Karpas-422 (cell line): ENCODE results near the gene RAD51B. TPM values are rescaled to one million over a fixed set of nuclear protein-coding genes. Genes with fewer than 3 reads are reported as not detected.

Source experiments
- DNase-seq: peaks from one replicate; pipeline ENCODE4 v3.0.0-alpha.2; 2015
- H2AFZ ChIP-seq: fragments of 200-600 bp; sonication (generic); 2 replicates; pipeline ENCODE4 v1.6.1; 2014; ENCODE audit warnings: antibody characterized with exemption, low read length, mixed read lengths
- H3K27ac ChIP-seq: fragments of 200-600 bp; sonication (generic); 2 replicates; pipeline ENCODE4 v1.5.1; 2014; ENCODE audit warnings: mild to moderate bottlenecking, low read length, moderate library complexity
- H3K27me3 ChIP-seq: fragments of 200-600 bp; sonication (generic); 2 replicates; pipeline ENCODE4 v1.6.1; 2014; ENCODE audit warnings: low read length, mixed read lengths
- H3K36me3 ChIP-seq: fragments of 200-600 bp; sonication (generic); 2 replicates; pipeline ENCODE4 v1.6.1; 2014; ENCODE audit warnings: low read length, mixed read lengths; ENCODE audit not compliant: insufficient read depth
- H3K4me1 ChIP-seq: fragments of 200-600 bp; sonication (generic); 2 replicates; pipeline ENCODE4 v1.6.1; 2014; ENCODE audit warnings: mild to moderate bottlenecking, low read length, mixed read lengths
- H3K4me2 ChIP-seq: fragments of 200-600 bp; sonication (generic); 2 replicates; pipeline ENCODE4 v1.6.1; 2014; ENCODE audit warnings: low read length, low read depth, mild to moderate bottlenecking; ENCODE audit not compliant: poor library complexity, severe bottlenecking
- H3K4me3 ChIP-seq: fragments of 200-600 bp; sonication (generic); 2 replicates; pipeline ENCODE4 v1.5.1; 2014; ENCODE audit warnings: mild to moderate bottlenecking, antibody characterized with exemption, low read length, mixed read lengths
- H3K79me2 ChIP-seq: fragments of 200-600 bp; sonication (generic); 2 replicates; pipeline ENCODE4 v1.6.1; 2014; ENCODE audit warnings: mild to moderate bottlenecking, low read length, mixed read lengths
- H3K9ac ChIP-seq: fragments of 200-600 bp; sonication (generic); 2 replicates; pipeline ENCODE4 v1.6.0; 2014; ENCODE audit warnings: low read length
- H3K9me2 ChIP-seq: fragments of 200-600 bp; sonication (generic), shearing (Covaris generic); replicated peaks from 2 replicates; pipeline ENCODE4 v1.6.0; 2014; ENCODE audit warnings: mild to moderate bottlenecking, low read length, moderate library complexity; ENCODE audit not compliant: insufficient read depth
- H3K9me3 ChIP-seq: fragments of 300-700, 200-600 bp; sonication (generic); 2 replicates; pipeline ENCODE4 v1.6.1; 2014; ENCODE audit warnings: low read length, mixed read lengths
- H4K20me1 ChIP-seq: fragments of 200-600 bp; sonication (generic); 2 replicates; pipeline ENCODE4 v1.6.1; 2014; ENCODE audit warnings: mild to moderate bottlenecking, antibody characterized with exemption, low read length, low read depth; ENCODE audit not compliant: insufficient read depth
- total RNA-seq: library from RNA; depleted of rRNA; stranded (reverse); fragments of >200 nt; shearing (Covaris generic); gene quantifications from 2 replicates; pipeline ENCODE4 v1.2.3, GENCODE V29; 2014; ENCODE audit warnings: low replicate concordance

RAD51B gene
- total RNA-seq, 1 experiment from 2014 or later, result 107 TPM

- no peak overlapping the region for H2AFZ ChIP-seq
- H3K9me3 ChIP-seq, result no peaks in the 10 kb centered on the region
- no peaks in the 10 kb centered on the region for H3K4me1 ChIP-seq
- H3K36me3 ChIP-seq, result peaks cover 58% of the 10 kb centered on the region
- H3K4me3 ChIP-seq, result no peak overlapping the region
- no peak overlapping the region for H3K9ac ChIP-seq
- H3K27me3 ChIP-seq, result no peaks in the 10 kb centered on the region
- H3K79me2 ChIP-seq, result no peaks in the 10 kb centered on the region
- no peak for DNase-seq
- no peak overlapping the region for H3K27ac ChIP-seq
- H4K20me1 ChIP-seq, result no peaks in the 10 kb centered on the region
- no peak overlapping the region for H3K4me2 ChIP-seq
- no peaks in the 10 kb centered on the region for H3K9me2 ChIP-seq
Measured at GRCh38 chr14:67787673-67788072, 31.9 kb upstream of the RAD51B start.

- Histone ChIP-seq H3K4me3 (no peak overlapping the region), H3K27me3 (no peaks in the 10 kb centered on the region), H3K4me2 (no peak overlapping the region), H3K36me3 (peaks cover 49% of the 10 kb centered on the region; the same call in 1 of the 2 replicates), H3K27ac (no peak overlapping the region), H4K20me1 (no peaks in the 10 kb centered on the region), H3K9me2 (no peaks in the 10 kb centered on the region), H3K4me1 (no peaks in the 10 kb centered on the region), H2AFZ (no peak overlapping the region), H3K9ac (no peak overlapping the region), H3K9me3 (no peaks in the 10 kb centered on the region), H3K79me2 (no peaks in the 10 kb centered on the region)
- DNase-seq, result no peak
Measured at GRCh38 chr14:67798731-67799130, 20.8 kb upstream of the RAD51B start.

- Histone ChIP-seq H4K20me1 (no peaks in the 10 kb centered on the region), H3K9me2 (no peaks in the 10 kb centered on the region), H3K36me3 (peaks cover 53% of the 10 kb centered on the region), H3K4me3 (no peak overlapping the region), H2AFZ (no peak overlapping the region), H3K27ac (no peak overlapping the region), H3K4me1 (no peaks in the 10 kb centered on the region), H3K79me2 (no peaks in the 10 kb centered on the region), H3K9me3 (no peaks in the 10 kb centered on the region), H3K4me2 (no peak overlapping the region), H3K9ac (no peak overlapping the region), H3K27me3 (no peaks in the 10 kb centered on the region)
- no peak for DNase-seq
Measured at GRCh38 chr14:67800743-67801142, 18.8 kb upstream of the RAD51B start.

- Histone ChIP-seq H3K9me3 (no peaks in the 10 kb centered on the region), H3K36me3 (peaks cover 52% of the 10 kb centered on the region), H3K9ac (no peak overlapping the region), H3K27me3 (no peaks in the 10 kb centered on the region), H2AFZ (no peak overlapping the region), H4K20me1 (no peaks in the 10 kb centered on the region), H3K79me2 (0 out of 2 replicates have a peak, but pooled peaks cover 3% of the 10 kb centered on the region), H3K4me1 (no peaks in the 10 kb centered on the region), H3K4me3 (no peak overlapping the region), H3K27ac (no peak overlapping the region), H3K9me2 (no peaks in the 10 kb centered on the region), H3K4me2 (no peak overlapping the region)
- DNase-seq, result no peak
Measured at GRCh38 chr14:67806246-67806645, 13.3 kb upstream of the RAD51B start.

GRCh38 chr14:67814821-67815220 is 4.8 kb upstream of the RAD51B start:
- Histone ChIP-seq H3K79me2 (peaks cover 36% of the 10 kb centered on the region), H4K20me1 (no peaks in the 10 kb centered on the region), H3K9ac (0 out of 2 replicates have a peak overlapping the region, but pooled peaks have one; percentile 76), H3K27ac (no peak overlapping the region), H3K4me1 (peaks cover 27% of the 10 kb centered on the region), H3K27me3 (no peaks in the 10 kb centered on the region), H3K4me2 (peak overlapping the region; percentile 98), H3K4me3 (peak overlapping the region; percentile 86; the same call in 1 of the 2 replicates), H3K36me3 (peaks cover 17% of the 10 kb centered on the region; the same call in 1 of the 2 replicates), H3K9me2 (no peaks in the 10 kb centered on the region), H2AFZ (no peak overlapping the region), H3K9me3 (no peaks in the 10 kb centered on the region)
- no peak for DNase-seq

- Histone ChIP-seq H3K79me2 (peaks cover 45% of the 10 kb centered on the region), H3K9me3 (no peaks in the 10 kb centered on the region), H3K4me3 (peak overlapping the region; percentile 86), H4K20me1 (no peaks in the 10 kb centered on the region), H3K36me3 (peaks cover 14% of the 10 kb centered on the region; the same call in 1 of the 2 replicates), H2AFZ (no peak overlapping the region), H3K27me3 (no peaks in the 10 kb centered on the region), H3K4me2 (peak overlapping the region; percentile 98), H3K4me1 (peaks cover 32% of the 10 kb centered on the region), H3K9me2 (no peaks in the 10 kb centered on the region), H3K27ac (no peak overlapping the region), H3K9ac (peak overlapping the region; percentile 76)
- no peak for DNase-seq
Measured at GRCh38 chr14:67815573-67816225, 3.9 kb upstream of the RAD51B start.

- H3K9ac ChIP-seq, result peak within 1 kb of the TSS; percentile 76
- no peaks in the 10 kb centered on the region for H3K27me3 ChIP-seq
- peak within 1 kb of the TSS; percentile 95 for H3K27ac ChIP-seq
- peak within 1 kb of the TSS; percentile 98 for H3K4me2 ChIP-seq
- H3K9me2 ChIP-seq, result no peaks in the 10 kb centered on the region
- no peaks in the 10 kb centered on the region for H3K9me3 ChIP-seq
- H2AFZ ChIP-seq, result peak within 1 kb of the TSS; percentile 37
- peaks cover 11% of the 10 kb centered on the region; the same call in 1 of the 2 replicates for H3K36me3 ChIP-seq
- peaks cover 39% of the 10 kb centered on the region for H3K4me1 ChIP-seq
- DNase-seq, result peak; percentile 100
- peaks cover 50% of the 10 kb centered on the region for H3K79me2 ChIP-seq
- no peaks in the 10 kb centered on the region for H4K20me1 ChIP-seq
- peak within 1 kb of the TSS; percentile 86 for H3K4me3 ChIP-seq
Measured at GRCh38 chr14:67816326-67817002, 3.1 kb upstream of the RAD51B start, which contains the start of gene ZFYVE26. Gene ZFYVE26, minus strand, starts transcription at chr14:67816590. Its CDS starts 627 bp downstream, at chr14:67815963.

GRCh38 chr14:67817750-67818438 is 1.7 kb upstream of the RAD51B start:
- Histone ChIP-seq H3K9ac (no peak overlapping the region), H3K36me3 (peaks cover 2% of the 10 kb centered on the region; the same call in 1 of the 2 replicates), H2AFZ (no peak overlapping the region), H3K9me2 (no peaks in the 10 kb centered on the region), H4K20me1 (no peaks in the 10 kb centered on the region), H3K4me3 (peak overlapping the region; percentile 86; the same call in 1 of the 2 replicates), H3K4me1 (peaks cover 43% of the 10 kb centered on the region), H3K4me2 (peak overlapping the region; percentile 98), H3K27ac (peak overlapping the region; percentile 95), H3K27me3 (no peaks in the 10 kb centered on the region), H3K79me2 (peaks cover 58% of the 10 kb centered on the region), H3K9me3 (no peaks in the 10 kb centered on the region)
- no peak for DNase-seq
